Suprapubic skin (tissue), 4 donors: ENCODE measurements around the gene TMEM170B. TPM values are rescaled to one million over a fixed set of nuclear protein-coding genes. Genes with fewer than 3 reads are reported as not detected.

Source experiments
- DNase-seq, 2 donors: peaks; one replicate each; pipeline ENCODE4 v3.0.0-alpha.2; 2019; ENCODE audit warnings: low spot score in 2 of 2
- H3K27ac ChIP-seq: fragments of 200-600 bp; sonication (generic); one replicate; pipeline ENCODE4 v1.5.1; 2019
- H3K27me3 ChIP-seq: fragments of 200-600 bp; sonication (generic); one replicate; pipeline ENCODE4 v1.5.1; 2019
- H3K36me3 ChIP-seq: fragments of 200-600 bp; sonication (generic); one replicate; pipeline ENCODE4 v1.5.1; 2019
- H3K4me1 ChIP-seq: fragments of 200-600 bp; sonication (generic); one replicate; pipeline ENCODE4 v1.5.1; 2019
- H3K4me3 ChIP-seq: fragments of 200-600 bp; sonication (generic); one replicate; pipeline ENCODE4 v1.5.1; 2019; ENCODE audit warnings: mild to moderate bottlenecking
- H3K9me3 ChIP-seq: fragments of 200-600 bp; sonication (generic); one replicate; pipeline ENCODE4 v1.5.1; 2019
- CTCF ChIP-seq, 2 donors: fragments of 200-600 bp in 1 of 2; fragments of 450-650 bp in 1 of 2; sonication (generic) in 1 of 2; IDR thresholded peaks; one replicate each; pipeline ENCODE4 v1.5.1; 2016 to 2019; ENCODE audit warnings: antibody characterized with exemption in 2 of 2, mild to moderate bottlenecking in 1 of 2, moderate library complexity in 1 of 2
- EP300 ChIP-seq: sonication (generic); formaldehyde crosslinking; IDR thresholded peaks from one replicate; pipeline ENCODE4 v1.6.1; 2017; ENCODE audit warnings: antibody characterized with exemption
- POLR2A ChIP-seq, 2 donors: fragments of 450-650 bp; IDR thresholded peaks; one replicate each; pipeline ENCODE4 v1.6.1; 2017; ENCODE audit warnings: antibody characterized with exemption in 2 of 2, mild to moderate bottlenecking in 2 of 2, moderate library complexity in 2 of 2
- POLR2AphosphoS5 ChIP-seq, 3 donors: sonication (generic); formaldehyde crosslinking; IDR thresholded peaks; one replicate each; pipeline ENCODE4 v1.6.1; 2017; ENCODE audit warnings: antibody characterized with exemption in 3 of 3
- WGBS: methylation state at CpG from one replicate; pipeline ENCODE4 v1.1.5; 2018; 5-methylcytosine and 5-hydroxymethylcytosine counted together
- total RNA-seq, 4 donors: library from RNA; depleted of rRNA; stranded (reverse); fragments of >200 nt; gene quantifications; one replicate each; pipeline ENCODE4 v1.1.0, GENCODE V29; 2016

Gene TMEM170B
- total RNA-seq, 4 donors from 2014 or later, result 1.1 to 1.7 (median 1.2) TPM

- 68% methylated on average over 7 of the region's 7 CpGs for WGBS
- TF ChIP-seq EP300 (no peak), POLR2AphosphoS5 (IDR thresholded peaks at IDR 0.05) (no peak), CTCF (IDR thresholded peaks at IDR 0.05) (no peak), POLR2A (IDR thresholded peaks at IDR 0.05) (no peak)
- DNase-seq, result no peak
- H3K36me3 ChIP-seq, result no peaks in the 10 kb centered on the region
- H3K9me3 ChIP-seq, result no peaks in the 10 kb centered on the region
- no peak overlapping the region for H3K4me3 ChIP-seq
- H3K27ac ChIP-seq, result no peak overlapping the region
- no peaks in the 10 kb centered on the region for H3K27me3 ChIP-seq
- no peaks in the 10 kb centered on the region for H3K4me1 ChIP-seq
Measured at GRCh38 chr6:11586536-11586935, 49.0 kb downstream of the TMEM170B start.

- Histone ChIP-seq H3K4me3 (no peak overlapping the region), H3K27ac (no peak overlapping the region), H3K4me1 (peaks cover 2% of the 10 kb centered on the region), H3K27me3 (no peaks in the 10 kb centered on the region), H3K36me3 (no peaks in the 10 kb centered on the region), H3K9me3 (no peaks in the 10 kb centered on the region)
- WGBS, result 75% methylated on average over 3 of the region's 3 CpGs
- no peak for TF ChIP-seq CTCF (IDR thresholded peaks at IDR 0.05)
- no peak for TF ChIP-seq EP300
- no peak for TF ChIP-seq POLR2AphosphoS5 (IDR thresholded peaks at IDR 0.05)
- TF ChIP-seq POLR2A (IDR thresholded peaks at IDR 0.05), result no peak
- DNase-seq, result no peak
Measured at GRCh38 chr6:11589261-11589660, 51.7 kb downstream of the TMEM170B start.

- 60% methylated on average over 8 of the region's 8 CpGs for WGBS
- no peak for TF ChIP-seq EP300
- TF ChIP-seq POLR2A (IDR thresholded peaks at IDR 0.05), result no peak
- no peak for TF ChIP-seq CTCF (IDR thresholded peaks at IDR 0.05)
- no peak for TF ChIP-seq POLR2AphosphoS5 (IDR thresholded peaks at IDR 0.05)
- Histone ChIP-seq H3K27me3 (no peaks in the 10 kb centered on the region), H3K27ac (no peak overlapping the region), H3K36me3 (no peaks in the 10 kb centered on the region), H3K4me3 (no peak overlapping the region), H3K9me3 (no peaks in the 10 kb centered on the region), H3K4me1 (peaks cover 2% of the 10 kb centered on the region)
- no peak for DNase-seq
Measured at GRCh38 chr6:11592294-11592906, 54.9 kb downstream of the TMEM170B start.

DNA sequence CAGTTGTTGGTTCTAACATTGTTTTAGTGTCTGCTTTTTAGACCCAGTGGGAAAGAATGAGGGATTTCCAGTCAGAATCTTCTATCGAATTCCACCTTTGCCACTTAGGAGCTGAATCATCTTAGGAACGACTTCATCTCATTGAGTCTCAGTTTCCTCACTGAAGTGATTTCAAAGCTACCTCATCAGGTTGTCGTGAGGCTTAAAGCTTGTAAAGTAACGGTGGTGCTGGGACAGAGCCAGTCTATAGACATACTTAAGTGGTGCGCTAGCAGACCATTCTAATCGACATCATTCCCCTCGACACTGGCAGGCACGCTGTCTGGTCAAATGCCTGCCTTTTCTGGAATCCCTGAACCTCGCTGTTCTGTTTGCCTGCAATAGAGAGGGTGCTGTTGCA lies 55.5 kb downstream of the TMEM170B start:
- no peak for DNase-seq
- Histone ChIP-seq H3K36me3 (no peaks in the 10 kb centered on the region), H3K4me3 (no peak overlapping the region), H3K27me3 (no peaks in the 10 kb centered on the region), H3K4me1 (peaks cover 2% of the 10 kb centered on the region), H3K9me3 (no peaks in the 10 kb centered on the region), H3K27ac (no peak overlapping the region)
- no peak for TF ChIP-seq POLR2AphosphoS5 (IDR thresholded peaks at IDR 0.05)
- no peak for TF ChIP-seq POLR2A (IDR thresholded peaks at IDR 0.05)
- TF ChIP-seq EP300, result no peak
- no peak for TF ChIP-seq CTCF (IDR thresholded peaks at IDR 0.05)
- 76% methylated on average over 9 of the region's 9 CpGs for WGBS

DNA sequence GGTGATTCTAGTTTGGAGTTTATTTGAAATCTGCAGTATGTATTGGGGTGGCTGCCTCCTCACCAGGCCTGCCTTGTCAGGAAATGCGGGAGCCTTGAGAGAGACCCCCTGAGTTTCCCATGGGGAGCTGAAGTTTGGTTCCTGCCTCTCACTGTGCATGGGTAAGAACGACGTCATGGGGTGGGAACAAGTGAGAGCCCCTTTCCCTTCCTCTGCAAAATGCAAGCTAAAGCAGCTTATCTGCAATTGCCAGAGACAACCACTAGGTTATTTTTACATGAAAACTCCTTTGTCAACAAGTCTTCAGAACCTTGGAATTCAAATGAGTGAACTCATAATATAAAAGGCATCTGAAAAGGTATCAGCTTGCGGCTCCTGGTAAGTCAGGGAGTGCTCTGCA lies 58.4 kb downstream of the TMEM170B start:
- no peak overlapping the region for H3K27ac ChIP-seq
- 77% methylated on average over 4 of the region's 4 CpGs for WGBS
- no peak overlapping the region for H3K4me3 ChIP-seq
- no peak for DNase-seq
- H3K27me3 ChIP-seq, result no peaks in the 10 kb centered on the region
- H3K4me1 ChIP-seq, result peaks cover 2% of the 10 kb centered on the region
- TF ChIP-seq POLR2AphosphoS5 (IDR thresholded peaks at IDR 0.05) (no peak), EP300 (no peak), CTCF (IDR thresholded peaks at IDR 0.05) (no peak), POLR2A (IDR thresholded peaks at IDR 0.05) (no peak)
- no peaks in the 10 kb centered on the region for H3K36me3 ChIP-seq
- H3K9me3 ChIP-seq, result no peaks in the 10 kb centered on the region
